Right cardiac atrium (tissue), 5 donors: ENCODE data around the gene CUTA. TPM values are rescaled to one million over a fixed set of nuclear protein-coding genes. Genes with fewer than 3 reads are reported as not detected.
A peak's percentile ranks its signal among the peaks of the same experiment; 100 is the strongest.
"Not testable (repeated sequence)": the region's sequence is repeated elsewhere in the genome, so short reads cannot be mapped to it uniquely, and the experiment has no call there.

ENCODE experiments used
- ATAC-seq, 2 donors: fragments of 200-7000 bp; cut with Tn5 transposase; one replicate each; pipeline versions ENCODE4 v1.8.0 to v1.9.1; 2020; ENCODE audit warnings: moderate library complexity in 2 of 2, mild to moderate bottlenecking in 1 of 2
- DNase-seq, 3 donors: peaks; one replicate each; pipeline ENCODE4 v3.0.0-alpha.2; 2020
- H3K27ac ChIP-seq: one replicate; pipeline ENCODE4 v1.5.1; 2013; ENCODE audit warnings: mild to moderate bottlenecking, low read length, control low read depth, moderate library complexity
- H3K27me3 ChIP-seq: one replicate; pipeline ENCODE4 v1.6.1; 2013; ENCODE audit not compliant: control insufficient read depth, insufficient read depth
- H3K4me1 ChIP-seq: one replicate; pipeline ENCODE4 v1.6.1; 2013; ENCODE audit warnings: low read length; ENCODE audit not compliant: control insufficient read depth, insufficient read depth
- H3K4me3 ChIP-seq: one replicate; pipeline ENCODE4 v1.5.1; 2013; ENCODE audit warnings: low read length, control low read depth
- H3K9me3 ChIP-seq: one replicate; pipeline ENCODE4 v1.6.1; 2013; ENCODE audit warnings: low read length; ENCODE audit not compliant: control insufficient read depth
- WGBS: extraction: QIAGEN DNeasy Blood & Tissue Kit; methylation state at CpG from one replicate; pipeline ENCODE4 v1.1.7; 2013; 5-methylcytosine and 5-hydroxymethylcytosine counted together
- intact Hi-C, 4 donors: fragments of 100-400 bp; cut with DNase I; formaldehyde crosslinking; loops; one replicate each; pipeline versions ENCODE4 v1.11.0 to v1.14.0; 2022 to 2023
- polyA plus RNA-seq: library from polyadenylated mRNA; stranded (reverse); fragments of 200-250 nt; gene quantifications from one replicate; pipeline ENCODE4 v1.2.3, GENCODE V29; 2013
- total RNA-seq, 4 donors: library from RNA; stranded (reverse); fragmentation: NEBNext Ultra II Directional; extraction: Animal tissue kit (Norgen Biotek cat#: 25700); gene quantifications; one replicate each; pipeline ENCODE4 v1.2.1, GENCODE V29; 2021
- donor health status: healthy with polysubstance abuse.
- donor health status: DM: no; HTN: yes; CAD: no.
- donor health status: DM: no; HTN: no; CAD: no.
- donor health status: DM: no; HTN: yes; CAD: no; lungs with severe emphysema.
- donor health status: DM: yes; HTN: yes; CAD: no.

Gene CUTA
- total and polyA plus RNA-seq, 5 donors = 128 to 177 (median 134) TPM

DNA sequence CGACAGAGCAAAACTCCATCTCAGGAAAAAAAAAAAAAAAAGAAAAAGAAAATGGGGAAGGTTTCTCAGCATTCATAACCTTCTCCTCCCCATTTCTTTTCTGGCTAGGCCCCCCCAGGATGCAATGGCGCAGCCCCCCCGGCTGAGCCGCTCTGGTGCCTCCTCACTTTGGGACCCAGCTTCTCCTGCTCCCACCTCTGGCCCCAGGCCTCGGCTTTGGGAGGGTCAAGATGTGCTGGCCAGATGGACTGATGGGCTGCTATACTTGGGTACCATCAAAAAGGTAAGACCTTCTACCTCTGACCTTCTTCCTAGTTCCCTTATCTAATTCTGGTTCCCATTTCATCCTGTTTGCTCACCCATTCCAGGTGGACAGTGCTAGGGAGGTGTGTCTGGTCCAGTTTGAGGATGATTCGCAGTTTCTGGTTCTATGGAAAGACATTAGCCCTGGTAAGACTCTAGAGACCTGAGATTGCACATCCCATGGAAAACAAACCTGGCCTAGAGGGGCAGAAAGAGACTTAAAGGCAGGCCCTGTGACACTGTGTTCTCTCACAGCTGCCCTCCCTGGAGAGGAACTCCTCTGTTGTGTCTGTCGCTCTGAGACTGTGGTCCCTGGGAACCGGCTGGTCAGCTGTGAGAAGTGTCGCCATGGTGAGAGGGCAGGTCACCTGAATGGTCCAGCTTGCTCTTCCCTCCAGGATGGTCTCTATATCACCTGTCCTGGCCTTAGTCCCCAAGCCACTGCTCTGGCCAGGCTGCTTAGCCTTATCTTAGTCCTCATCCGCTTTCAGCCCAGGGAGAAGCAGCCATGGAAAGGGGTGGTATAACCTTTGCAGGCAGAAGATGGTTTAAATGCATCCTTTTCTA lies 5.5 kb downstream of the CUTA start:
- 86% methylated on average over 10 of the region's 10 CpGs for WGBS
- no peaks in the 10 kb centered on the region for H3K27me3 ChIP-seq
- H3K4me3 ChIP-seq = no peak overlapping the region
- H3K27ac ChIP-seq = no peak overlapping the region
- DNase-seq = peak in 1 of 3 donors; percentile 69
- peaks cover 4% of the 10 kb centered on the region for H3K4me1 ChIP-seq
- no peak for ATAC-seq
- H3K9me3 ChIP-seq = no peaks in the 10 kb centered on the region
- intact Hi-C loops = no loop called here

DNA sequence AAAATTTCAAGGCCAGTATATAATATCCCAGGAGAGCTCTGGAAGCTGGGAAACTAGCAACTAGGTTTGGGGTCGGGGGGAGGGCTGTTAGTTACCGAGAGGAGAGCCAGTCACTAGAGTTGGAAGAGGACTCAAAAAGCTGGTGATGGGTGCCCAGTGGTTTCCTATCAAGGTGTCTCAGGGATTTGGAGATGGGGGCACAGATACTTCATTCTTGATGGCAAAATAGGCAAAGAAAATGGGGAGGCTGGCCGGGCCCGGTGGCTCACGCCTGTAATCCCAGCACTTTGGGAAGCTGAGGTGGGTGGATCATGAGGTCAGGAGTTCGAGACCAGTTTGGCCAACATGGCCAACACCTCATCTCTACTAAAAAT lies 6.3 kb downstream of the CUTA start:
- DNase-seq = no peak
- H3K27ac ChIP-seq = peak overlapping the region; percentile 24
- H3K9me3 ChIP-seq = no peaks in the 10 kb centered on the region
- intact Hi-C loops = no loop called here
- peaks cover 2% of the 10 kb centered on the region for H3K4me1 ChIP-seq
- H3K27me3 ChIP-seq = no peaks in the 10 kb centered on the region
- H3K4me3 ChIP-seq = peak overlapping the region; percentile 99
- no peak for ATAC-seq
- WGBS = 47% methylated on average over 6 of the region's 6 CpGs

DNA sequence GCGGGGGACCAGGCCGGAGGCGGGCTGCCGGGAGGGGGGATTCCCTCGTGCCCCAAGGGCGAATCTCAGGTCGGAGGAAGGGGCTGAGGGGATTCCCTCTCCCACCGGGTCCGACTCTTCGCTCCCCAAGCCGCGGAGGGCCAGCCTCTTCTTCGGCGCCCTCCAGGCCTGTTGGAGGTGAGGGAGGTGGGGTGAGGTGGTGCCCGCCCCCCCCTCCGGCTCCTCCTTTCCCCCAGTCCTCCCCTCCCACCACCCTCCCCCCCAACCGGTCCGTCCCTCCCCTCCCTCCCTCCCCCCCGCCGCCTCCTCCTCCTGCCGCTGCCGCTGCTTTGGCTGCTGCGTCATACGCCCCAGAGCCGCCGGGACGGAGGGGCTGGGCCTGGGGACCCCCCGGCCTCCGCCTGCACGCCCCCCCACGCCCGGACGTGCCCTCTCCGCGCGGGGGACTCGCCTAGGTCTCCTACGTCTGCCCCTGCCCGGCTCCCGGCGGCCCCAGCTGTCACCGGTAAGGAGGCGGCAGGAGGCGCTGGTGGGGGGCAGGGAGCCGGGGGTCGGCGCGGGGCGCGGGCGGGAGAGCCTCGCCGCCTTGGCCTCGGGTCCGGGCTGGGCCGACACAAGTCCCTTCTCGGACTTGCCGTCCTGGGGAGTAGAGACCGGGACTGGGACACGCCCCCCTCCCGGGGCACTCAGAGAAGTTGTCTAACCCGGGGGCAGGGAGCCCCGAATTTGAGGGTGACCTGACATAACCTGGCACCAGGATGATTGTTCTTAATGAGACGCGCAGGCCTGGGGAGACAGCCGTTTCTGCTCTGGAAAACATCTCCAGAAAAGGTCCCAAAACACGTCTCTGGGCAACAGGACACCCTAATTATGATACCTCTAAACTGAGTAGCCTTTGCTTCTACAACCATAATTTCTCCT lies 6.9 kb downstream of the CUTA start, which contains the start of gene PHF1:
PHF1 (plus strand) TSS at position 304 of the 921 bp plus-strand sequence. CDS start 1,250 bp downstream, outside the sequence.
- Histone ChIP-seq H3K4me1 (no peaks in the 10 kb centered on the region), H3K9me3 (no peaks in the 10 kb centered on the region), H3K27ac (peak within 1 kb of the TSS; percentile 99), H3K27me3 (no peaks in the 10 kb centered on the region), H3K4me3 (peak within 1 kb of the TSS; percentile 99)
- peak; percentile 74 to 76 for ATAC-seq
- 1% methylated on average over 64 of the region's 67 CpGs for WGBS
- peak in 2 of 3 donors; percentile 88 to 91 for DNase-seq
- intact Hi-C loops = no loop called here

GRCh38 chr6:33410050-33410710 lies 7.7 kb downstream of the CUTA start:
- no peaks in the 10 kb centered on the region for H3K27me3 ChIP-seq
- intact Hi-C loops = no loop called here
- peak overlapping the region; percentile 99 for H3K4me3 ChIP-seq
- H3K27ac ChIP-seq = peak overlapping the region; percentile 63
- H3K9me3 ChIP-seq = no peaks in the 10 kb centered on the region
- ATAC-seq = peak; percentile 93
- no peaks in the 10 kb centered on the region for H3K4me1 ChIP-seq
- DNase-seq = peak; percentile 99 to 100 (median 99)
- WGBS = 1% methylated on average over 65 of the region's 65 CpGs

DNA sequence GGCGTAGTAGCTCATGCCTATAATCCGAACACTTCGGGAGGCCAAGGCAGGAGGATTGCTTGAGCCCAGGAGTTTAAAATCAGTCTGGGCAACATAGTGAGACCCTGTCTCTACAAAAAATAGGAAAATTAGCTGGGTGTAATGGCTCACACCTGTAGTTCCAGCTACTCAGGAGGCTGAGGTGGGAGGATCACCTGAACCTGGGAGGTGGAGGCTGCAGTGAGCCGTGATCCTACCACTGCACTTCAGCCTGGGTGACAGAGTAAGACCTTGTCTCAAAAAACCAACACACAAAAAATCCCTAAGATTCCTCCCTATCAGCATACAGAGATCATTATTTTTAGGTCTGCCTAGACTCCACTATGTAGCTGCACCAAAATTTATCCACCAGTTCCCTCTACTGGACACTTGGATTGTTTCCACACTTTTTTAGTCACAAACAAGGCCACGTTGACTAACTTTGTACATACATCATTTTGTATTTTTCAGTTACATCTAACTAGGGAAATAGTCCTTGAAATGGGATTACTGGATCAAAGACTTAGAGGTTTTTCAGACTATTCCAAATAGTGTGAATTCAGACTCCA lies 10.7 kb downstream of the CUTA start:
- Histone ChIP-seq H3K4me3 (no peak overlapping the region), H3K27ac (no peak overlapping the region), H3K9me3 (no peaks in the 10 kb centered on the region), H3K27me3 (no peaks in the 10 kb centered on the region), H3K4me1 (no peaks in the 10 kb centered on the region)
- intact Hi-C loops = no loop called here
- WGBS = 77% methylated on average over 5 of the region's 5 CpGs
- ATAC-seq (no peak), DNase-seq (no peak)

DNA sequence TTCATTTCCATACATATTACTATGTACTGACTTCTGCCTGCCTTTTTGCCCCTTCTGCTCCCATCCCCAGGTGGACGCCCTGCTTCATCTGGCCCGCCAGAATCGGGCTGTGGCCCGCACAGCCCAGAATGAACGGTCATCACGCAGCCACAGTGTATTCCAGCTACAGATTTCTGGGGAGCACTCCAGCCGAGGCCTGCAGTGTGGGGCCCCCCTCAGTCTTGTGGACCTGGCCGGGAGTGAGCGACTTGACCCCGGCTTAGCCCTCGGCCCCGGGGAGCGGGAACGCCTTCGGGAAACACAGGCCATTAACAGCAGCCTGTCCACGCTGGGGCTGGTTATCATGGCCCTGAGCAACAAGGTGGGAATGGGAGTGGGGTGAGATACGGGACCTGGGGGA lies 11.8 kb downstream of the CUTA start:
- Histone ChIP-seq H3K4me1 (no peaks in the 10 kb centered on the region), H3K27ac (no peak overlapping the region), H3K27me3 (no peaks in the 10 kb centered on the region), H3K4me3 (no peak overlapping the region), H3K9me3 (no peaks in the 10 kb centered on the region)
- intact Hi-C loops = no loop called here
- WGBS = 95% methylated on average over 17 of the region's 17 CpGs
- DNase-seq = no peak
- ATAC-seq = no peak

DNA sequence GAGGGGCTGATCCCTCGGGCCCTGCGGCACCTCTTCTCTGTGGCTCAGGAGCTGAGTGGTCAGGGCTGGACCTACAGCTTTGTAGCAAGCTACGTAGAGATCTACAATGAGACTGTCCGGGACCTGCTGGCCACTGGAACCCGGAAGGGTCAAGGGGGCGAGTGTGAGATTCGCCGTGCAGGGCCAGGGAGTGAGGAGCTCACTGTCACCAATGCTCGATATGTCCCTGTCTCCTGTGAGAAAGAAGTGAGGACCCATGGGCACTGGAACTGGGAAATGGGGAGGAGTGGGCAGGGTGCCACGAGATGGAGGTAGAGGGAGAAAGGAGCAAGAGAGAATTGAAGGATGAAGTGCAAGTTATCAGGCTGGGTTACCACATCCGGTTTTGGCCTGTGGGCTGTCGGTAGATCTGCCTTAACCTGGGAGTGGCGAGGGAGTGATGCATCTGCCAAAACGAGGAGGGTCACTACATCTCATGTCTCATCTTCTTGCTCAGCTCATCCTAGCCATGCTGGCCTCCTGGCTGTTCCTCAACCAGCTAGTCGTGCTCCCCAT lies 12.4 kb downstream of the CUTA start:
- no peak for DNase-seq
- WGBS = 93% methylated on average over 15 of the region's 15 CpGs
- H3K27me3 ChIP-seq = no peaks in the 10 kb centered on the region
- no peaks in the 10 kb centered on the region for H3K4me1 ChIP-seq
- no peak for ATAC-seq
- intact Hi-C loops = no loop called here
- no peak overlapping the region for H3K27ac ChIP-seq
- H3K9me3 ChIP-seq = no peaks in the 10 kb centered on the region
- H3K4me3 ChIP-seq = no peak overlapping the region

DNA sequence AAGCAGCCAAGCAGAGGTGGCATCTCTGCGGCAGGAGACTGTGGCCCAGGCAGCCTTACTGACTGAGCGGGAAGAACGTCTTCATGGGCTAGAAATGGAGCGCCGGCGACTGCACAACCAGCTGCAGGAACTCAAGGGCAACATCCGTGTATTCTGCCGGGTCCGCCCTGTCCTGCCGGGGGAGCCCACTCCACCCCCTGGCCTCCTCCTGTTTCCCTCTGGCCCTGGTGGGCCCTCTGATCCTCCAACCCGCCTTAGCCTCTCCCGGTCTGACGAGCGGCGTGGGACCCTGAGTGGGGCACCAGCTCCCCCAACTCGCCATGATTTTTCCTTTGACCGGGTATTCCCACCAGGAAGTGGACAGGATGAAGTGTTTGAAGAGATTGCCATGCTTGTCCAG lies 13.0 kb downstream of the CUTA start:
- Histone ChIP-seq H3K27ac (no peak overlapping the region), H3K27me3 (no peaks in the 10 kb centered on the region), H3K9me3 (no peaks in the 10 kb centered on the region), H3K4me3 (no peak overlapping the region), H3K4me1 (no peaks in the 10 kb centered on the region)
- DNase-seq (no peak), ATAC-seq (no peak)
- 93% methylated on average over 17 of the region's 17 CpGs for WGBS
- intact Hi-C loops = no loop called here

- WGBS = 96% methylated on average over 6 of the region's 6 CpGs
- H3K4me3 ChIP-seq, H3K27me3 ChIP-seq, H3K27ac ChIP-seq, H3K9me3 ChIP-seq, H3K4me1 ChIP-seq, DNase-seq, intact Hi-C loops, ATAC-seq: not testable (repeated sequence)
These were observed 18.0 kb downstream of the CUTA start for GRCh38 chr6:33399881-33400280.

DNA sequence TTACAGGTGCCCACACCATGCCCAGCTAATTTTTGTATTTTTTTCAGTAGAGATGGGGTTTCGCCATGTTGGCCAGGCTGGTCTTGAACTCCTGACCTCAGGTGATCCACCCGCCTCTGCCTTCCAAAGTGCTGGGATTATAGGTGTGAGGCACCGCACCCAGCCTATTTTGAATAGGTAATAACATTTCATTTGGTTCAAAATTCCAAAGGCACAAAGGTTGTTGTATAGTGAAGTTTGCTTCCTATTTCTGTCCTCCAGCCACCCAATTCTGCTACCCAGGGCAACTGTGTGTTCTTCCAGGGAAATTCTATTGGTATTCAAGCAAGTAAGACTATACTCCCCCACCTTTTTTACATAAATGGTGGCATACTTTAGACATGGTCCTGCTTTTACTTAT lies 19.3 kb downstream of the CUTA start:
- H3K9me3 ChIP-seq, intact Hi-C loops, H3K4me1 ChIP-seq, DNase-seq, H3K4me3 ChIP-seq, H3K27ac ChIP-seq, ATAC-seq, H3K27me3 ChIP-seq: not testable (repeated sequence)
- 99% methylated on average over 3 of the region's 3 CpGs for WGBS
